Mucosa of rectum (tissue), 2 donors: ENCODE data around the gene LYST.

Experiments used
- H3K27ac ChIP-seq, 2 donors: one replicate each; pipeline ENCODE4 v1.7.0; 2013; ENCODE audit warnings: inconsistent platforms in 2 of 2, low read depth in 2 of 2, low read length in 2 of 2
- H3K27me3 ChIP-seq, 2 donors: one replicate each; pipeline ENCODE4 v1.7.0; 2013; ENCODE audit warnings: low read length in 2 of 2; ENCODE audit not compliant: control insufficient read depth in 2 of 2, insufficient read depth in 2 of 2
- H3K36me3 ChIP-seq, 2 donors: one replicate each; pipeline ENCODE4 v1.7.0; 2013; ENCODE audit warnings: low read length in 2 of 2; ENCODE audit not compliant: control insufficient read depth in 2 of 2, insufficient read depth in 2 of 2
- H3K4me1 ChIP-seq, 2 donors: one replicate each; pipeline ENCODE4 v1.7.0; 2013; ENCODE audit warnings: low read length in 2 of 2, mild to moderate bottlenecking in 1 of 2; ENCODE audit not compliant: control insufficient read depth in 2 of 2, insufficient read depth in 2 of 2
- H3K4me3 ChIP-seq, 2 donors: one replicate each; pipeline ENCODE4 v1.7.0; 2013; ENCODE audit warnings: low read length in 2 of 2
- H3K9ac ChIP-seq, 2 donors: one replicate each; pipeline ENCODE4 v1.7.0; 2013; ENCODE audit warnings: low read length in 2 of 2, low read depth in 1 of 2, mild to moderate bottlenecking in 1 of 2
- H3K9me3 ChIP-seq, 2 donors: one replicate each; pipeline ENCODE4 v1.7.0; 2013; ENCODE audit warnings: low read length in 2 of 2; ENCODE audit not compliant: control insufficient read depth in 2 of 2
- donor health status: healthy.
- donor health status: Normal muscosa, but diverticular disease.

The LYST gene

GRCh38 chr1:235710687-235711086 lies 156.0 kb downstream of the LYST start:
- Histone ChIP-seq H3K4me1 (peaks cover 0 to 2% of the 10 kb centered on the region in 2 donors), H3K36me3 (peaks cover 19 to 21% of the 10 kb centered on the region in 2 donors), H3K9me3 (no peaks in the 10 kb centered on the region)

GRCh38 chr1:235709018-235709417 lies 157.7 kb downstream of the LYST start:
- no peak overlapping the region for H3K27ac ChIP-seq
- no peaks in the 10 kb centered on the region for H3K9me3 ChIP-seq
- H3K4me1 ChIP-seq = peaks cover 0 to 2% of the 10 kb centered on the region in 2 donors
- no peak overlapping the region for H3K4me3 ChIP-seq
- no peak overlapping the region for H3K9ac ChIP-seq
- H3K27me3 ChIP-seq = no peaks in the 10 kb centered on the region
- peaks cover 17 to 20% of the 10 kb centered on the region in 2 donors for H3K36me3 ChIP-seq

More at GRCh38 chr1:235710687-235711086, 156.0 kb downstream of the LYST start:
- Histone ChIP-seq H3K27ac (no peak overlapping the region), H3K9ac (no peak overlapping the region), H3K4me3 (no peak overlapping the region), H3K27me3 (no peaks in the 10 kb centered on the region)

DNA sequence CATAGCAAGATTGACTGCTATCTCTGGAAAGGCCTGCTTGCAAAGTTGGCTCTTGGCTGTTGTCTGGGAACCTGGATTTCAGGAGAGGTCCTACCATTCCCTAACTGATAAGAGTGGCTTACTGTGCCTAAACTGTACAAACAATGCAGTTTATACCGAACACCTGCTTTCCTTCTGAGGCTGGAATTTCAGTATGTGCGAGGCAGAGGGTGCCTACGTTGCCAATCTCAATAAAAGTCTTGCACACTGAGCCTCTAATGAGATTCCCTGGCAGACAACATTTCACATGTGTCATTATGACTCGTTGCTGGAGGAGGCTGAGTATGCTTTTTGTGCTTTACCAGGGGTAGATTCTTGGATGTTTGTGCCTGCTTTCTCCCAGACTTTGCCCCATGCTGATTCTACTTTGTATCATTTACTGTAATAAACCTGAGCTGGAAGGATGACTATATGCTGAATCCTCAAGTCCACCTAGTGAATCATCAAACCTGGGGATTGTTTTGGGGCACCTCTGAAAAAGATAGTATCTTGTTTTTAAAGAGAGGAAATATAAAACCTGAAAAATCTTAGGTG lies 158.2 kb downstream of the LYST start:
- Histone ChIP-seq H3K9me3 (no peaks in the 10 kb centered on the region), H3K4me1 (peaks cover 0 to 1% of the 10 kb centered on the region in 2 donors), H3K4me3 (no peak overlapping the region), H3K9ac (no peak overlapping the region), H3K27ac (no peak overlapping the region), H3K27me3 (no peaks in the 10 kb centered on the region), H3K36me3 (peaks cover 15 to 22% of the 10 kb centered on the region in 2 donors)

- H3K27me3 ChIP-seq = no peaks in the 10 kb centered on the region
- no peak overlapping the region for H3K4me3 ChIP-seq
- H3K9me3 ChIP-seq = no peaks in the 10 kb centered on the region
- no peaks in the 10 kb centered on the region for H3K4me1 ChIP-seq
- H3K36me3 ChIP-seq = peaks cover 15 to 32% of the 10 kb centered on the region in 2 donors
- H3K27ac ChIP-seq = no peak overlapping the region
- no peak overlapping the region for H3K9ac ChIP-seq
Measured at GRCh38 chr1:235703506-235703905, 163.2 kb downstream of the LYST start.

DNA sequence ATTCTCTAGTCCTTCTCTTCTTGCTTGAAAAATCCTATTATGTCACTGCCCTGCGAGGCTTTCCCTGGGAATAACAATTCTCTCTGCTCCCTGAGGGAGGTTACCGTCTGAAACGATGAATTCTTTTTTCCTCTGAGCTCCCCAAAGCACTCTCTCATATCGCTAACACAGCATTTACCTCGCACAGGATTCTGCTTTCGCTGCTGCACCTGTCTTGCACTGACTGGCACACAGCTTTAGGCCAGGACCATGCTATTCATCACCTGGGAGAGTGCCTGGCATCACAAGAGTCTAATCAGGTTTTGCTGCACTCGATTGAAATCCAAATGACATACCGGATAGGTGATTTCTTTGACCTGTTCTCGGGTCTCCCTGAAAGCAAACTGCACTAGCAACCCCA lies 164.3 kb downstream of the LYST start:
- H3K4me1 ChIP-seq = no peaks in the 10 kb centered on the region
- H3K9ac ChIP-seq = no peak overlapping the region
- H3K36me3 ChIP-seq = peaks cover 12 to 32% of the 10 kb centered on the region in 2 donors
- H3K4me3 ChIP-seq = no peak overlapping the region
- no peaks in the 10 kb centered on the region for H3K27me3 ChIP-seq
- no peaks in the 10 kb centered on the region for H3K9me3 ChIP-seq
- no peak overlapping the region for H3K27ac ChIP-seq

DNA sequence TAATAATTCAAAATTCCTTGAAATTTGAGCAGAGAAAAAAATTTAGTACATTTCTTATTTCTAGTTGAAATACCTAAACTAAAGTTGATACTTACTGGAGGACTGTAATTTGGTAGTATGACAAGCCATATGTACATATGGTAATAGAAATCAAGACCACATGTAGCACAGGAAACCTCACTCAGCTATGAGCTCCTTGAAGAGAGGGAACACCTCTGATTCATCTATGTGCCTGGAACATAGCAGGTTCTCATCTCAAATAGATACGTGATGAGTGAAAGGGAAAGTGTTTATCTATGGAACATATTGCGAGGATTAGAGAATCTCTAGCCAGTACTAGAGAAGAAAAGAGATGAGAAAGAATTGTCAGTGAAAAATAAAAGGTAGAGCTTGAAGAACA lies 169.2 kb downstream of the LYST start:
- Histone ChIP-seq H3K9ac (no peak overlapping the region), H3K27ac (no peak overlapping the region), H3K9me3 (no peaks in the 10 kb centered on the region), H3K4me1 (no peaks in the 10 kb centered on the region), H3K27me3 (no peaks in the 10 kb centered on the region), H3K36me3 (peaks cover 17 to 24% of the 10 kb centered on the region in 2 donors), H3K4me3 (no peak overlapping the region)

- H3K27ac ChIP-seq = no peak overlapping the region
- peaks cover 14 to 23% of the 10 kb centered on the region in 2 donors for H3K36me3 ChIP-seq
- H3K9ac ChIP-seq = no peak overlapping the region
- no peaks in the 10 kb centered on the region for H3K27me3 ChIP-seq
- no peaks in the 10 kb centered on the region for H3K9me3 ChIP-seq
- H3K4me1 ChIP-seq = no peaks in the 10 kb centered on the region
- H3K4me3 ChIP-seq = no peak overlapping the region
Measured at GRCh38 chr1:235689356-235689755, 177.3 kb downstream of the LYST start.

DNA sequence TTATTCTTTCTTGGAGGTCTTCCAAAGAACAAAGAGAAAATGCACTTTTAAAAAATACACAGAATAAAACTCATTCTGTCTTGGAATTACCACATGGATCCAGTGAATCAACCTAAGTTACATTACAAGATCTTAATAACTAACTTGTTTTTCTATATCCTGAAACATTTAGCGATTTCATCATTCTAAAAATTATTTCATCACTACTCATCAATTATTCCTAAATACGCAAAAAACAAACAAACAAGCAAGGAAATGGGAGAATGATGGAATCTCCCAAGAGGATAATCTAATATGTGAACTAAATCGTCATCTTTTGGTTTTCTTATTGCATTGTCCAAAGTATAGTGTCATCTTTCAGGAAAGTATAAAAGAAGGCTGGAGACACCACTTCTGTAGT lies 178.6 kb downstream of the LYST start:
- Histone ChIP-seq H3K27ac (no peak overlapping the region), H3K4me3 (no peak overlapping the region), H3K4me1 (no peaks in the 10 kb centered on the region), H3K27me3 (no peaks in the 10 kb centered on the region), H3K36me3 (peaks cover 14 to 24% of the 10 kb centered on the region in 2 donors), H3K9ac (no peak overlapping the region), H3K9me3 (no peaks in the 10 kb centered on the region)

DNA sequence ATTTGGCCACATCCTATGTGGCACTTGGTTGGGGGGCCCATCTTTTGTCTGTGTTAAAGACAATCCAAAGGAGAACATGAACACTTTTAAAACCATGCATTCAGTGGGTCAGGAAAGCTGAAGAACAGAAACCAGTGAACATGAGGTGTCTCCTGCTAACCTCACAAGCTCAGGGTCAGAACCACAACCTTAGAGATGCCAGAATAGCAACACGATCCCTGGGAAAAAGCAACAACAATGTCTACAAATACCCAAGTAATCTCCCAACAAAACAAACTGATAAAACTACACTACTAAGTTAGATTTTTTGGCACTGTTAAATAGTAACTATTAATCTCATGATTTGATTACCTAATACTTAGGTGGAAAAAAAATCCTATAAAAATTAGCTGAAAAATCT lies 183.1 kb downstream of the LYST start:
- Histone ChIP-seq H3K4me1 (peaks cover 4 to 5% of the 10 kb centered on the region in 2 donors), H3K9ac (no peak overlapping the region), H3K27ac (no peak overlapping the region), H3K36me3 (peaks cover 3 to 19% of the 10 kb centered on the region in 2 donors), H3K9me3 (no peaks in the 10 kb centered on the region), H3K4me3 (no peak overlapping the region), H3K27me3 (no peaks in the 10 kb centered on the region)

GRCh38 chr1:235682216-235682615 lies 184.5 kb downstream of the LYST start:
- Histone ChIP-seq H3K9me3 (no peaks in the 10 kb centered on the region), H3K9ac (no peak overlapping the region), H3K4me1 (peaks cover 4 to 5% of the 10 kb centered on the region in 2 donors), H3K36me3 (peaks cover 3 to 19% of the 10 kb centered on the region in 2 donors), H3K27me3 (no peaks in the 10 kb centered on the region), H3K27ac (no peak overlapping the region), H3K4me3 (no peak overlapping the region)
